H9 (cell line): ENCODE measurements around the gene KIZ. TPM values are rescaled to one million over a fixed set of nuclear protein-coding genes. Genes with fewer than 3 reads are reported as not detected.
A peak's percentile ranks its signal among the peaks of the same experiment; 100 is the strongest.

Experiments
- DNase-seq: peaks from one replicate; pipeline ENCODE4 v3.0.0-alpha.2; 2017
- H2AFZ ChIP-seq: one replicate; pipeline ENCODE4 v1.6.1; 2013; ENCODE audit warnings: mild to moderate bottlenecking, low read length, control low read depth, moderate library complexity
- H2AK5ac ChIP-seq: 2 replicates; pipeline ENCODE4 v1.6.1; 2013; ENCODE audit warnings: low read length, control low read depth, mixed read lengths; ENCODE audit not compliant: insufficient read length
- H2BK120ac ChIP-seq: one replicate; pipeline ENCODE4 v1.6.1; 2013; ENCODE audit warnings: low read depth, mild to moderate bottlenecking, low read length, control low read depth, inconsistent platforms; ENCODE audit not compliant: poor library complexity, severe bottlenecking
- H2BK12ac ChIP-seq: 2 replicates; pipeline ENCODE4 v1.6.1; 2013; ENCODE audit warnings: low read length, control low read depth, mixed read lengths, low read depth; ENCODE audit not compliant: insufficient read length
- H2BK15ac ChIP-seq: 2 replicates; pipeline ENCODE4 v1.6.1; 2013; ENCODE audit warnings: low read depth, low read length, control low read depth
- H2BK20ac ChIP-seq: one replicate; pipeline ENCODE4 v1.6.1; 2013; ENCODE audit warnings: low read depth, mild to moderate bottlenecking, low read length, control low read depth, inconsistent platforms; ENCODE audit not compliant: poor library complexity, severe bottlenecking
- H2BK5ac ChIP-seq: 2 replicates; pipeline ENCODE4 v1.6.1; 2013; ENCODE audit warnings: low read length, control low read depth, mixed read lengths; ENCODE audit not compliant: insufficient read length
- H3K14ac ChIP-seq: 2 replicates; pipeline ENCODE4 v1.6.1; 2013; ENCODE audit warnings: low read length, control low read depth; ENCODE audit not compliant: insufficient read depth
- H3K18ac ChIP-seq: 2 replicates; pipeline ENCODE4 v1.6.1; 2013; ENCODE audit warnings: low read depth, mild to moderate bottlenecking, mixed read lengths, low read length, control low read depth; ENCODE audit not compliant: insufficient read length
- H3K23ac ChIP-seq: 2 replicates; pipeline ENCODE4 v1.6.1; 2013; ENCODE audit warnings: low read length, control low read depth, mixed read lengths, low read depth; ENCODE audit not compliant: insufficient read length
- H3K23me2 ChIP-seq: 2 replicates; pipeline ENCODE4 v1.6.1; 2013; ENCODE audit warnings: low read depth, mild to moderate bottlenecking, mixed read lengths, low read length, control low read depth; ENCODE audit not compliant: insufficient read length, poor library complexity, severe bottlenecking
- H3K27ac ChIP-seq: 2 replicates; pipeline ENCODE4 v1.5.1; 2013; ENCODE audit warnings: low read length, control low read depth, mixed read lengths, low read depth; ENCODE audit not compliant: insufficient read length
- H3K27me3 ChIP-seq: 2 replicates; pipeline ENCODE4 v1.6.1; 2013; ENCODE audit warnings: low read length, control low read depth, inconsistent platforms; ENCODE audit not compliant: insufficient read depth
- H3K4ac ChIP-seq: 2 replicates; pipeline ENCODE4 v1.6.1; 2013; ENCODE audit warnings: low read depth, mild to moderate bottlenecking, control low read depth, inconsistent platforms, low read length, moderate library complexity
- H3K4me1 ChIP-seq: 2 replicates; pipeline ENCODE4 v1.6.1; 2013; ENCODE audit warnings: low read length, control low read depth, inconsistent platforms; ENCODE audit not compliant: insufficient read depth
- H3K4me2 ChIP-seq: 2 replicates; pipeline ENCODE4 v1.6.1; 2013; ENCODE audit warnings: low read length, control low read depth, mixed read lengths; ENCODE audit not compliant: insufficient read length, insufficient read depth
- H3K56ac ChIP-seq: 2 replicates; pipeline ENCODE4 v1.6.1; 2013; ENCODE audit warnings: low read depth, mild to moderate bottlenecking, mixed read lengths, low read length, control low read depth; ENCODE audit not compliant: insufficient read length
- H3K79me1 ChIP-seq: 2 replicates; pipeline ENCODE4 v1.6.1; 2013; ENCODE audit warnings: low read depth, mild to moderate bottlenecking, moderate library complexity, low read length, control low read depth, inconsistent platforms; ENCODE audit not compliant: insufficient read depth, poor library complexity, severe bottlenecking
- H3K79me2 ChIP-seq: 2 replicates; pipeline ENCODE4 v1.6.1; 2013; ENCODE audit warnings: low read length, control low read depth, inconsistent platforms; ENCODE audit not compliant: insufficient read depth
- H3K9ac ChIP-seq: 2 replicates; pipeline ENCODE4 v1.6.1; 2013; ENCODE audit warnings: low read length, control low read depth, mixed read lengths; ENCODE audit not compliant: insufficient read length; ENCODE audit errors: extremely low read depth
- H3K9me3 ChIP-seq: one replicate; pipeline ENCODE4 v1.6.1; 2013; ENCODE audit warnings: low read depth, low read length, inconsistent platforms; ENCODE audit not compliant: control insufficient read depth
- H3T11ph ChIP-seq: one replicate; pipeline ENCODE4 v1.6.1; 2013; ENCODE audit warnings: mild to moderate bottlenecking, low read length, control low read depth, inconsistent platforms
- H4K20me1 ChIP-seq: one replicate; pipeline ENCODE4 v1.6.1; 2013; ENCODE audit not compliant: control insufficient read depth, insufficient read length, insufficient read depth
- H4K5ac ChIP-seq: 2 replicates; pipeline ENCODE4 v1.6.1; 2013; ENCODE audit warnings: low read depth, mild to moderate bottlenecking, mixed read lengths, low read length, control low read depth; ENCODE audit not compliant: insufficient read length
- H4K8ac ChIP-seq: replicated peaks from 2 replicates; pipeline ENCODE4 v1.6.1; 2013; ENCODE audit warnings: low read length, control low read depth, mixed read lengths, low read depth; ENCODE audit not compliant: insufficient read length
- H4K91ac ChIP-seq: 2 replicates; pipeline ENCODE4 v1.6.1; 2013; ENCODE audit warnings: low read depth, mild to moderate bottlenecking, moderate library complexity, mixed read lengths, low read length, control low read depth; ENCODE audit not compliant: insufficient read length
- H3K27ac Mint-ChIP-seq, 3 experiments: 2 replicates in 2 of 3; 3 replicates in 1 of 3; pipeline ENCODE4 v1.8.0; 2020 to 2021; ENCODE audit warnings: mixed read lengths in 3 of 3, mild to moderate bottlenecking in 1 of 3, moderate library complexity in 1 of 3
- H3K27me3 Mint-ChIP-seq: 2 replicates; pipeline ENCODE4 v1.8.0; 2021; ENCODE audit warnings: low read depth, mild to moderate bottlenecking, moderate library complexity, mixed read lengths
- H3K36me3 Mint-ChIP-seq, 3 experiments: 2 replicates in 2 of 3; 3 replicates in 1 of 3; pipeline ENCODE4 v1.8.0; 2020 to 2021; ENCODE audit warnings: low read depth in 3 of 3, mixed read lengths in 3 of 3; ENCODE audit not compliant: insufficient read depth in 1 of 3
- H3K4me1 Mint-ChIP-seq, 2 experiments: 2 replicates each; pipeline ENCODE4 v1.8.0; 2020; ENCODE audit warnings: mixed read lengths in 2 of 2
- H3K4me3 Mint-ChIP-seq, 2 experiments: 2 replicates in 1 of 2; 3 replicates in 1 of 2; pipeline ENCODE4 v1.8.0; 2020 to 2021; ENCODE audit warnings: mild to moderate bottlenecking in 2 of 2, mixed read lengths in 2 of 2, moderate library complexity in 1 of 2
- H3K9me3 Mint-ChIP-seq, 2 experiments: 2 replicates in 1 of 2; 3 replicates in 1 of 2; pipeline ENCODE4 v1.8.0; 2020; ENCODE audit warnings: mild to moderate bottlenecking in 2 of 2, mixed read lengths in 2 of 2, moderate library complexity in 1 of 2
- CTCF ChIP-seq: fragments of 200-600 bp; sonication (generic); conservative IDR thresholded peaks from 3 replicates; pipeline ENCODE4 v1.8.0; 2021; ENCODE audit warnings: antibody characterized with exemption, mild to moderate bottlenecking
- WGBS: extraction: QIAGEN DNeasy Blood & Tissue Kit; methylation state at CpG from one replicate; pipeline ENCODE4 v1.1.7; 2013; ENCODE audit warnings: missing lambda C conversion rate, low lambda C conversion rate, mixed read lengths; ENCODE audit not compliant: insufficient read length; ENCODE audit errors: extremely low coverage; 5-methylcytosine and 5-hydroxymethylcytosine counted together
- total RNA-seq: library from RNA; stranded (reverse); gene quantifications from 2 replicates; pipeline ENCODE4 v1.2.1, GENCODE V29; 2021

The KIZ gene
- total RNA-seq, 1 experiment from 2014 or later: 29.3 TPM

GRCh38 chr20:21180248-21180647, 54.4 kb downstream of the KIZ start:
- Histone ChIP-seq H3K23me2 (no peaks in the 10 kb centered on the region), H3K56ac (no peak overlapping the region), H3K27ac (no peak overlapping the region), H3K79me1 (no peaks in the 10 kb centered on the region), H3K23ac (no peak overlapping the region), H2AFZ (no peak overlapping the region), H2BK20ac (no peak overlapping the region), H2BK15ac (no peak overlapping the region), H3K9me3 (no peaks in the 10 kb centered on the region), H3K27me3 (no peaks in the 10 kb centered on the region), H3K4ac (no peak overlapping the region), H3K79me2 (no peaks in the 10 kb centered on the region), H3K14ac (no peak overlapping the region), H2BK12ac (no peak overlapping the region), H4K20me1 (no peaks in the 10 kb centered on the region), H3K18ac (no peak overlapping the region), H2BK120ac (no peak overlapping the region), H3K4me2 (no peak overlapping the region), H4K5ac (no peak overlapping the region), H3K9ac (no peak overlapping the region), H2AK5ac (no peak overlapping the region), H4K91ac (no peak overlapping the region), H4K8ac (no peak overlapping the region), H2BK5ac (no peak overlapping the region), H3K4me1 (peaks cover 13% of the 10 kb centered on the region; the same call in 1 of the 2 replicates), H3T11ph (no peak overlapping the region)
- Mint-ChIP-seq H3K27ac (peak overlapping the region in 2 of 3 experiments; percentile 51 to 74; a peak in 4 of 7 replicates), H3K4me3 (no peak overlapping the region), H3K9me3 (peaks cover 10 to 17% of the 10 kb centered on the region in 2 experiments), H3K4me1 (peaks cover 39 to 42% of the 10 kb centered on the region in 2 experiments), H3K27me3 (no peaks in the 10 kb centered on the region), H3K36me3 (peaks cover 10 to 29% (median 16%) of the 10 kb centered on the region in 3 experiments)
- DNase-seq: no peak
- no CpG with 5 or more reads among the region's 6 CpGs for WGBS
- no peak for TF ChIP-seq CTCF
